ENCODE results near the gene ACOT7. TPM values are rescaled to one million over a fixed set of nuclear protein-coding genes. Genes with fewer than 3 reads are reported as not detected.

Gene ACOT7
- total RNA-seq, 1 experiment from 2014 or later: 165 TPM

GRCh38 chr1:6279066-6279465, 114.5 kb downstream of the ACOT7 start:
- Histone ChIP-seq H3K27ac (ENCODE audit: low read length) (no peak overlapping the region), H3K4me1 (ENCODE audit: insufficient read depth, low read length) (peaks cover 11% of the 10 kb centered on the region), H3K27me3 (ENCODE audit: low read length) (no peaks in the 10 kb centered on the region), H4K20me1 (ENCODE audit: low read length) (no peaks in the 10 kb centered on the region), H3K9me2 (replicated peaks; ENCODE audit: low read length) (no peaks in the 10 kb centered on the region), H3K36me3 (ENCODE audit: low read depth, low read length) (peaks cover 4% of the 10 kb centered on the region; the same call in 1 of the 2 replicates), H3K4me3 (ENCODE audit: low read length) (no peak overlapping the region), H3F3A (ENCODE audit: low read length, unreplicated experiment) (no peaks in the 10 kb centered on the region), H3K9me3 (ENCODE audit: low read length) (no peaks in the 10 kb centered on the region), H3K4me2 (ENCODE audit: low read length) (no peak overlapping the region), H3K79me2 (ENCODE audit: low read length) (no peaks in the 10 kb centered on the region), H2AFZ (ENCODE audit: low read length) (no peak overlapping the region), H3K9ac (ENCODE audit: low read length) (no peak overlapping the region)
- intact Hi-C loops (cut with micrococcal nuclease): no loop called here
- DNase-seq (no peak), ATAC-seq (no peak)
- POLR2A ChIA-PET (ENCODE audit: unreplicated experiment): no interaction called here
- TF ChIP-seq EZH2 (IDR thresholded peaks at IDR 0.05; ENCODE audit: low read length, unreplicated experiment) (no peak), EZH2phosphoT487 (IDR thresholded peaks at IDR 0.05; ENCODE audit: borderline replicate concordance, low read length) (no peak), CTCF (conservative IDR thresholded peaks at IDR 0.05; ENCODE audit: low read depth, low read length) (no peak)
- BruUV-seq (replicated peaks): no TSS peak
- CTCF ChIA-PET: no interaction called here

- no peaks in the 10 kb centered on the region for H3K9me2 ChIP-seq (replicated peaks; ENCODE audit: low read length)
- TF ChIP-seq EZH2phosphoT487 (IDR thresholded peaks at IDR 0.05; ENCODE audit: borderline replicate concordance, low read length): no peak
- no peak for TF ChIP-seq CTCF (conservative IDR thresholded peaks at IDR 0.05; ENCODE audit: low read depth, low read length)
- no peak for TF ChIP-seq EZH2 (IDR thresholded peaks at IDR 0.05; ENCODE audit: low read length, unreplicated experiment)
- no peaks in the 10 kb centered on the region for H3F3A ChIP-seq (ENCODE audit: low read length, unreplicated experiment)
- CTCF ChIA-PET: no interaction called here
- H3K4me3 ChIP-seq (ENCODE audit: low read length): no peak overlapping the region
- H3K9me3 ChIP-seq (ENCODE audit: low read length): no peaks in the 10 kb centered on the region
- peaks cover 16% of the 10 kb centered on the region for H3K4me1 ChIP-seq (ENCODE audit: insufficient read depth, low read length)
- ATAC-seq: no peak
- POLR2A ChIA-PET (ENCODE audit: unreplicated experiment): interaction anchor here (0.6 kb wide), 1 partner anchor 39 kb away, joined by 3 read pairs; no protein-coding TSS in a partner anchor
- no peak overlapping the region for H3K4me2 ChIP-seq (ENCODE audit: low read length)
- no peak overlapping the region for H3K9ac ChIP-seq (ENCODE audit: low read length)
- DNase-seq: no peak
- no TSS peak for BruUV-seq (replicated peaks)
- H3K79me2 ChIP-seq (ENCODE audit: low read length): no peaks in the 10 kb centered on the region
- no peak overlapping the region for H3K27ac ChIP-seq (ENCODE audit: low read length)
- H3K36me3 ChIP-seq (ENCODE audit: low read depth, low read length): peaks cover 4% of the 10 kb centered on the region; the same call in 1 of the 2 replicates
- H4K20me1 ChIP-seq (ENCODE audit: low read length): no peaks in the 10 kb centered on the region
- no peaks in the 10 kb centered on the region for H3K27me3 ChIP-seq (ENCODE audit: low read length)
- no peak overlapping the region for H2AFZ ChIP-seq (ENCODE audit: low read length)
- intact Hi-C loops (cut with micrococcal nuclease): no loop called here
Measured at GRCh38 chr1:6278263-6278662, 115.3 kb downstream of the ACOT7 start.

- Histone ChIP-seq H3K79me2 (ENCODE audit: low read length) (no peaks in the 10 kb centered on the region), H3K9me2 (replicated peaks; ENCODE audit: low read length) (no peaks in the 10 kb centered on the region), H3K36me3 (ENCODE audit: low read depth, low read length) (peaks cover 4% of the 10 kb centered on the region; the same call in 1 of the 2 replicates), H3K4me2 (ENCODE audit: low read length) (no peak overlapping the region), H2AFZ (ENCODE audit: low read length) (no peak overlapping the region), H3K27me3 (ENCODE audit: low read length) (no peaks in the 10 kb centered on the region), H3K27ac (ENCODE audit: low read length) (no peak overlapping the region), H3K9me3 (ENCODE audit: low read length) (no peaks in the 10 kb centered on the region), H4K20me1 (ENCODE audit: low read length) (no peaks in the 10 kb centered on the region), H3F3A (ENCODE audit: low read length, unreplicated experiment) (no peaks in the 10 kb centered on the region), H3K4me3 (ENCODE audit: low read length) (no peak overlapping the region), H3K4me1 (ENCODE audit: insufficient read depth, low read length) (peaks cover 20% of the 10 kb centered on the region), H3K9ac (ENCODE audit: low read length) (no peak overlapping the region)
- CTCF ChIA-PET: no interaction called here
- ATAC-seq (no peak), DNase-seq (no peak)
- intact Hi-C loops (cut with micrococcal nuclease): no loop called here
- BruUV-seq (replicated peaks): no TSS peak
- no peak for TF ChIP-seq EZH2phosphoT487 (IDR thresholded peaks at IDR 0.05; ENCODE audit: borderline replicate concordance, low read length)
- no peak for TF ChIP-seq CTCF (conservative IDR thresholded peaks at IDR 0.05; ENCODE audit: low read depth, low read length)
- no peak for TF ChIP-seq EZH2 (IDR thresholded peaks at IDR 0.05; ENCODE audit: low read length, unreplicated experiment)
- POLR2A ChIA-PET (ENCODE audit: unreplicated experiment): no interaction called here
Measured at GRCh38 chr1:6276811-6277555, 116.6 kb downstream of the ACOT7 start.

Measured in PC-3 (cell line).